HG03139 (cell line): ENCODE results near the gene GYS1.
"Not testable (repeated sequence)": the region's sequence is repeated elsewhere in the genome, so short reads cannot be mapped to it uniquely, and the experiment has no call there.

Experiments used
- ATAC-seq: cut with Tn5 transposase; IDR thresholded peaks from one replicate; pipeline ENCODE4 v1.9.1; 2021; ENCODE audit not compliant: unreplicated experiment

The GYS1 gene

GRCh38 chr19:48946463-48947257 is 46.4 kb downstream of the GYS1 start:
- ATAC-seq = no peak

- no peak for ATAC-seq
Measured at GRCh38 chr19:48945817-48946216, 47.3 kb downstream of the GYS1 start.

GRCh38 chr19:48945415-48945814 is 47.7 kb downstream of the GYS1 start:
- no peak for ATAC-seq

GRCh38 chr19:48943081-48943480 is 50.0 kb downstream of the GYS1 start:
- ATAC-seq = no peak

- ATAC-seq = no peak
Measured at GRCh38 chr19:48940902-48941301, 52.2 kb downstream of the GYS1 start.

- ATAC-seq = no peak
Measured at GRCh38 chr19:48938256-48938655, 54.9 kb downstream of the GYS1 start.

- ATAC-seq = no peak
Measured at GRCh38 chr19:48935864-48936263, 57.2 kb downstream of the GYS1 start.

- ATAC-seq = no peak
Measured at GRCh38 chr19:48934837-48935236, 58.3 kb downstream of the GYS1 start.

GRCh38 chr19:48933382-48933932 is 59.7 kb downstream of the GYS1 start, which contains the start of gene DHDH:
Gene DHDH (plus strand): TSS chr19:48933699. CDS start chr19:48933722, 23 bp downstream.
- ATAC-seq = no peak

- no peak for ATAC-seq
Measured at GRCh38 chr19:48928164-48929025, 64.7 kb downstream of the GYS1 start.

- ATAC-seq = not testable (repeated sequence)
Measured at GRCh38 chr19:48927692-48928091, 65.4 kb downstream of the GYS1 start.

GRCh38 chr19:48926909-48927308 is 66.2 kb downstream of the GYS1 start:
- no peak for ATAC-seq

GRCh38 chr19:48925890-48926289 is 67.2 kb downstream of the GYS1 start:
- ATAC-seq = not testable (repeated sequence)

GRCh38 chr19:48925240-48925843 is 67.8 kb downstream of the GYS1 start:
- ATAC-seq = no peak

GRCh38 chr19:48922548-48923490 is 70.3 kb downstream of the GYS1 start:
- no peak for ATAC-seq

- ATAC-seq = no peak
Measured at GRCh38 chr19:48921721-48922500, 71.2 kb downstream of the GYS1 start.

- no peak for ATAC-seq
Measured at GRCh38 chr19:48920949-48921348, 72.2 kb downstream of the GYS1 start.

- ATAC-seq = not testable (repeated sequence)
Measured at GRCh38 chr19:48919271-48919670, 73.8 kb downstream of the GYS1 start.

GRCh38 chr19:48918801-48919247 is 74.3 kb downstream of the GYS1 start:
- no peak for ATAC-seq
